Choroid plexus epithelial cell (primary cell): Measurements from ENCODE around the gene MLLT1.

Experiments used
- DNase-seq: peaks from one replicate; pipeline ENCODE4 v3.0.0-alpha.2; 2010; ENCODE audit warnings: low read depth
- H3K4me3 ChIP-seq: 2 replicates; pipeline ENCODE4 v1.5.1; 2011; ENCODE audit warnings: low read depth, mild to moderate bottlenecking, control low read depth, low read length, moderate library complexity
- TF ChIP-seq, protein P1 (sequence below): conservative IDR thresholded peaks from 2 replicates; pipeline ENCODE4 v1.5.1; 2011; ENCODE audit warnings: low read depth, mild to moderate bottlenecking, control low read depth, inconsistent platforms, low read length, moderate library complexity

The MLLT1 gene

GRCh38 chr19:6196361-6196760 lies 83.4 kb downstream of the MLLT1 start:
- no peak for DNase-seq
- H3K4me3 ChIP-seq, result no peak overlapping the region
- TF ChIP-seq, protein P1, sequence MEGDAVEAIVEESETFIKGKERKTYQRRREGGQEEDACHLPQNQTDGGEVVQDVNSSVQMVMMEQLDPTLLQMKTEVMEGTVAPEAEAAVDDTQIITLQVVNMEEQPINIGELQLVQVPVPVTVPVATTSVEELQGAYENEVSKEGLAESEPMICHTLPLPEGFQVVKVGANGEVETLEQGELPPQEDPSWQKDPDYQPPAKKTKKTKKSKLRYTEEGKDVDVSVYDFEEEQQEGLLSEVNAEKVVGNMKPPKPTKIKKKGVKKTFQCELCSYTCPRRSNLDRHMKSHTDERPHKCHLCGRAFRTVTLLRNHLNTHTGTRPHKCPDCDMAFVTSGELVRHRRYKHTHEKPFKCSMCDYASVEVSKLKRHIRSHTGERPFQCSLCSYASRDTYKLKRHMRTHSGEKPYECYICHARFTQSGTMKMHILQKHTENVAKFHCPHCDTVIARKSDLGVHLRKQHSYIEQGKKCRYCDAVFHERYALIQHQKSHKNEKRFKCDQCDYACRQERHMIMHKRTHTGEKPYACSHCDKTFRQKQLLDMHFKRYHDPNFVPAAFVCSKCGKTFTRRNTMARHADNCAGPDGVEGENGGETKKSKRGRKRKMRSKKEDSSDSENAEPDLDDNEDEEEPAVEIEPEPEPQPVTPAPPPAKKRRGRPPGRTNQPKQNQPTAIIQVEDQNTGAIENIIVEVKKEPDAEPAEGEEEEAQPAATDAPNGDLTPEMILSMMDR, result no peak

DNA sequence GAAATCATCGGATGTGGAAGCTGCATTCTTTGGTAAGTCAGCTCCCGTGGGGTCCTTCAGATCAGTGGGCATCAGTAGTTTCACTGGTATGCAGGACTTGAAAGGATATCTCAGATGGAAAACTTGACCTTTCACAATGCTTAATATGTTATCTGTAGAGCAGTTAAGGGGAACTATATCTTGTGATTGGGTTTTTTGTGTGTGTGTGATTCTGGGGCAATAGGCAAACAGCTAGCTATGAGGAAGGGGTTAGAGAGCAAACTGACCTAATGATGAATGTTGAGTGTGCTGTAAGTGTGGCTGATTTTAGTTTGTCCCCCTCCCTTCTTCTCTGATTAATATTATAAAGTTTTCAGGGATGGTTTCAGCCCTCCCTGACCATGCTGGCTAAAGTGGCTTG lies 91.0 kb downstream of the MLLT1 start:
- TF ChIP-seq, protein P1, result no peak

GRCh38 chr19:6187374-6187773 lies 92.4 kb downstream of the MLLT1 start:
- TF ChIP-seq, protein P1, result no peak
- DNase-seq, result no peak
- H3K4me3 ChIP-seq, result no peak overlapping the region

More for the DNA sequence above, 91.0 kb downstream of the MLLT1 start:
- H3K4me3 ChIP-seq, result no peak overlapping the region
- DNase-seq, result no peak

DNA sequence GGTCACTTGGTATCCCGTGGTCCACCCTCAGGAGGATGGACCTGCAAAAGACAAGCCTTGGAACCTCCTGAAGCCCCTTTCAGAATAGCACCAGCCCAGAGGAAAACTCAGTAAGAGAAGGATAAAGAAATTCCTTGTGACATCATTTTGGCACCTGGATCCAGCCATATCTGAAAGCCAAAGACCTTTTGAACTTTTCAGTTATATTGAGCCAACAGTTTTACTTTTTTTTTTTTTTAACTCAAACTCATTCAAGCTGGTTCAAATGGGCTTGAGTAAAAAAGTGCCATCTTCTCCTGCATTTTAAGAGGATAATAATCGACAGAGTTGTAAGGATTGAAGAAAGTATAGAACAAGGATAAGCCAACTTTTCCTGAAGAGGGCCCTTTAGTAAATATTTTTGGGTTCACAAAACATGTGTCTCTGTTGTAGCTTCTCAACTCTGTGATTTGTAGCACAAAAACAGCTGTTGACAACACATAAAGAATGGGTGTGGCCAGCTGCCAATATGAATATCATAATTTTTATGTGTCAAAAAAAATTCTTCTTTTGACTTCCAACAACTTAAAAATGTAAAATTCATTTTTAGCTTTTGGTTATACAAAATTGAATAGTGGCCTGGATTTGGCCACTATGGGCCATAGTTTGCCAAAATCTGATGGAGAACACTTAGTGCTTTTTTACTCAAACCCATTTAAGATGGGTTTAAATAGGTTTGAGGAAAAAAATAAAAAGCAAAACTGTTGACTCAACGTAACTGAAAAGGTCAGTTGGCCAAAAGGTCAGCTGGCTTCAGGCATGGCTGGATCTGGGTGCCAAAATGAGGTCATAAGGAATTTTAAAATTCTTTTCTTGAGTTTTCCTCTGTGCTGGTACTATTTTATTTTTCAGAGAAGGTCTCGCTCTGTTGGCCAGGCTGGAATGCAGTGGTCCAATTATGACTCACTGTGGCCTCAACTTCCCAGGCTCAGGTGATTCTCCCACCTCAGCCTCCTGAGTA lies 93.6 kb downstream of the MLLT1 start:
- DNase-seq, result no peak

GRCh38 chr19:6185093-6185834 lies 94.5 kb downstream of the MLLT1 start:
- TF ChIP-seq, protein P1, result no peak
- no peak overlapping the region for H3K4me3 ChIP-seq
- no peak for DNase-seq

More for the DNA sequence above, 93.6 kb downstream of the MLLT1 start:
- TF ChIP-seq, protein P1, result no peak
- no peak overlapping the region for H3K4me3 ChIP-seq

DNA sequence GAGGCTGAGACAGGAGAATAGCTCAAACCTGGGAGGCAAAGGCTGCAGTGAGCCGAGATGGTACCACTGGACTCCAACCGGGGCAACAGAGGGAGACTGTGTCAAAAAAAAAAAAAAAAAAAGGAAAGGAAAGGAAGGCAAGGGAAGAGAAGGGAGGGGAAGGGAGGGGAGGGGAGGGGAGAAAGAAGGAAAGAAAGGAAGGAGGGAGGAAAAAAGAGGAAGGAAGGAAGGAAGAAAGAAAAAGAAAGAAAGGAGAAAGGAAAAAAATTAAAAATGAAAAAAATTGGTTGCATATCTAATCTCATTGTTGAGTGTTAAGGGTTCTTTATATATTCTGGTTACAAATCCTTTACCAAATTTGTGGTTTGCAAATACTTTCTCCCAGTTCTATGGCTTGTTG lies 98.7 kb downstream of the MLLT1 start:
- H3K4me3 ChIP-seq, result no peak overlapping the region
- TF ChIP-seq, protein P1, result no peak
- DNase-seq, result no peak
